HEK293 (cell line): ENCODE data around the gene KRT81.

Experiments
- CTCF ChIP-seq: fragments of 450-650 bp; formaldehyde crosslinking; IDR thresholded peaks from 2 replicates; pipeline ENCODE4 v1.5.1; 2016; ENCODE audit warnings: missing biosample characterization, missing genetic modification characterization
- HOXD13 ChIP-seq: sonication (generic); formaldehyde crosslinking; IDR thresholded peaks from 2 replicates; pipeline ENCODE4 v1.8.0; 2022; ENCODE audit warnings: missing genetic modification reagents, borderline replicate concordance
- ZNF292 ChIP-seq: fragments of 450-650 bp; formaldehyde crosslinking; IDR thresholded peaks from 2 replicates; pipeline ENCODE4 v1.5.1; 2016; ENCODE audit warnings: low read depth, missing biosample characterization, missing genetic modification characterization, borderline replicate concordance
- ZNF580 ChIP-seq: fragments of 450-650 bp; formaldehyde crosslinking; IDR thresholded peaks from 2 replicates; pipeline ENCODE4 v1.5.1; 2016; ENCODE audit warnings: missing biosample characterization, missing genetic modification characterization
- ZNF629 ChIP-seq: fragments of 450-650 bp; formaldehyde crosslinking; IDR thresholded peaks from 2 replicates; pipeline ENCODE4 v1.5.1; 2017; ENCODE audit warnings: missing biosample characterization, missing genetic modification characterization
- ZNF639 ChIP-seq: fragments of 450-650 bp; formaldehyde crosslinking; IDR thresholded peaks from 2 replicates; pipeline ENCODE4 v1.5.1; 2016; ENCODE audit warnings: missing biosample characterization, missing genetic modification characterization
- TF ChIP-seq, protein P1 (sequence below): fragments of 450-650 bp; formaldehyde crosslinking; conservative IDR thresholded peaks from 2 replicates; pipeline ENCODE4 v1.5.1; 2016; ENCODE audit warnings: low read depth, missing biosample characterization, missing genetic modification characterization
- TF ChIP-seq, protein P2 (sequence below): fragments of 450-650 bp; formaldehyde crosslinking; IDR thresholded peaks from 2 replicates; pipeline ENCODE4 v1.5.1; 2016; ENCODE audit warnings: missing biosample characterization, missing genetic modification characterization

DNA sequence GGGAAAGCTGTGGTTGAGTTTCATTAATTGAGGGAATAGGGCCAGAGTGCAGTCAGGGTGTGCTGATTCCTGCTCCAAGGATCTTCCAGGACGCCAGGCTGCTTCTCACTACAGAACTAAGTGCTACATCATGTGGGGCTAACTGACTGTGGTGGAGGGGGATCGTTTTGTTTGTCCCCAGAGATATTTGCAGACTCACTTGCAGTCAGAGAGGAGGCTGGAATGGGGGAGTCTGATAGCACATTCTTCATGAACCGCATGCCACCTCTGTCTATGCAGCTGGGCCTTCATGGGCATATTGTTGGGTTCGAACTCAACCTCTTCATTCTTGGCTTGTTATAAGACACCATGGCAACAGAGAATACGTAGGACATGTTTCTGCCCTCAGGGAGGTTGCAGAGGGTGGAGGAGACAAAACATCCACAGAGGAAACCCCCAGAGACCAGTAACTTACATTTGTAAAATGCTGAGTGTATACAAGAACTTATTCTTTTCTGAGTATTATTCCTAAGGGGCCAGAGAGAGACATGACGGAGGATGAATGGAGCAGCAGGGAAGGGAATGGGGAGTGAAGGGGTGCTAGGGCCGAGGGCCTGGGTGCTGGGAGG, 45.3 kb downstream of the KRT81 start:
- TF ChIP-seq CTCF (tag by site-specific recombination) (no peak), ZNF292 (no peak), ZNF639 (tag by site-specific recombination) (no peak), ZNF629 (tag by site-specific recombination) (no peak), HOXD13 (CRISPR knock-in tag) (no peak), ZNF580 (tag by site-specific recombination) (no peak)
- TF ChIP-seq, protein P1, sequence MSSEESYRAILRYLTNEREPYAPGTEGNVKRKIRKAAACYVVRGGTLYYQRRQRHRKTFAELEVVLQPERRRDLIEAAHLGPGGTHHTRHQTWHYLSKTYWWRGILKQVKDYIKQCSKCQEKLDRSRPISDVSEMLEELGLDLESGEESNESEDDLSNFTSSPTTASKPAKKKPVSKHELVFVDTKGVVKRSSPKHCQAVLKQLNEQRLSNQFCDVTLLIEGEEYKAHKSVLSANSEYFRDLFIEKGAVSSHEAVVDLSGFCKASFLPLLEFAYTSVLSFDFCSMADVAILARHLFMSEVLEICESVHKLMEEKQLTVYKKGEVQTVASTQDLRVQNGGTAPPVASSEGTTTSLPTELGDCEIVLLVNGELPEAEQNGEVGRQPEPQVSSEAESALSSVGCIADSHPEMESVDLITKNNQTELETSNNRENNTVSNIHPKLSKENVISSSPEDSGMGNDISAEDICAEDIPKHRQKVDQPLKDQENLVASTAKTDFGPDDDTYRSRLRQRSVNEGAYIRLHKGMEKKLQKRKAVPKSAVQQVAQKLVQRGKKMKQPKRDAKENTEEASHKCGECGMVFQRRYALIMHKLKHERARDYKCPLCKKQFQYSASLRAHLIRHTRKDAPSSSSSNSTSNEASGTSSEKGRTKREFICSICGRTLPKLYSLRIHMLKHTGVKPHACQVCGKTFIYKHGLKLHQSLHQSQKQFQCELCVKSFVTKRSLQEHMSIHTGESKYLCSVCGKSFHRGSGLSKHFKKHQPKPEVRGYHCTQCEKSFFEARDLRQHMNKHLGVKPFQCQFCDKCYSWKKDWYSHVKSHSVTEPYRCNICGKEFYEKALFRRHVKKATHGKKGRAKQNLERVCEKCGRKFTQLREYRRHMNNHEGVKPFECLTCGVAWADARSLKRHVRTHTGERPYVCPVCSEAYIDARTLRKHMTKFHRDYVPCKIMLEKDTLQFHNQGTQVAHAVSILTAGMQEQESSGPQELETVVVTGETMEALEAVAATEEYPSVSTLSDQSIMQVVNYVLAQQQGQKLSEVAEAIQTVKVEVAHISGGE: no peak
- TF ChIP-seq, protein P2, sequence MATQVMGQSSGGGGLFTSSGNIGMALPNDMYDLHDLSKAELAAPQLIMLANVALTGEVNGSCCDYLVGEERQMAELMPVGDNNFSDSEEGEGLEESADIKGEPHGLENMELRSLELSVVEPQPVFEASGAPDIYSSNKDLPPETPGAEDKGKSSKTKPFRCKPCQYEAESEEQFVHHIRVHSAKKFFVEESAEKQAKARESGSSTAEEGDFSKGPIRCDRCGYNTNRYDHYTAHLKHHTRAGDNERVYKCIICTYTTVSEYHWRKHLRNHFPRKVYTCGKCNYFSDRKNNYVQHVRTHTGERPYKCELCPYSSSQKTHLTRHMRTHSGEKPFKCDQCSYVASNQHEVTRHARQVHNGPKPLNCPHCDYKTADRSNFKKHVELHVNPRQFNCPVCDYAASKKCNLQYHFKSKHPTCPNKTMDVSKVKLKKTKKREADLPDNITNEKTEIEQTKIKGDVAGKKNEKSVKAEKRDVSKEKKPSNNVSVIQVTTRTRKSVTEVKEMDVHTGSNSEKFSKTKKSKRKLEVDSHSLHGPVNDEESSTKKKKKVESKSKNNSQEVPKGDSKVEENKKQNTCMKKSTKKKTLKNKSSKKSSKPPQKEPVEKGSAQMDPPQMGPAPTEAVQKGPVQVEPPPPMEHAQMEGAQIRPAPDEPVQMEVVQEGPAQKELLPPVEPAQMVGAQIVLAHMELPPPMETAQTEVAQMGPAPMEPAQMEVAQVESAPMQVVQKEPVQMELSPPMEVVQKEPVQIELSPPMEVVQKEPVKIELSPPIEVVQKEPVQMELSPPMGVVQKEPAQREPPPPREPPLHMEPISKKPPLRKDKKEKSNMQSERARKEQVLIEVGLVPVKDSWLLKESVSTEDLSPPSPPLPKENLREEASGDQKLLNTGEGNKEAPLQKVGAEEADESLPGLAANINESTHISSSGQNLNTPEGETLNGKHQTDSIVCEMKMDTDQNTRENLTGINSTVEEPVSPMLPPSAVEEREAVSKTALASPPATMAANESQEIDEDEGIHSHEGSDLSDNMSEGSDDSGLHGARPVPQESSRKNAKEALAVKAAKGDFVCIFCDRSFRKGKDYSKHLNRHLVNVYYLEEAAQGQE (tag by site-specific recombination): no peak
